Heart right ventricle (tissue), 16 donors: ENCODE results near the gene COG7. TPM values are rescaled to one million over a fixed set of nuclear protein-coding genes. Genes with fewer than 3 reads are reported as not detected.
"Not testable (repeated sequence)": the region's sequence is repeated elsewhere in the genome, so short reads cannot be mapped to it uniquely, and the experiment has no call there.

Experiments
- ATAC-seq, 8 donors: fragments of 200-7000 bp; cut with Tn5 transposase; one replicate each; pipeline ENCODE4 v1.9.1; 2020; ENCODE audit warnings: mild to moderate bottlenecking in 8 of 8, moderate library complexity in 8 of 8, moderate number of reproducible peaks in 1 of 8
- DNase-seq, 2 donors: peaks; one replicate each; pipeline ENCODE4 v3.0.0-alpha.2; 2020
- H3K27ac ChIP-seq, 10 donors: fragments of 200-600 bp; sonication (generic) in 2 of 10; one replicate each; pipeline versions ENCODE4 v1.5.0 to v1.8.0; 2020 to 2022; ENCODE audit warnings: mild to moderate bottlenecking in 3 of 10
- H3K27me3 ChIP-seq, 7 donors: fragments of 200-600 bp; one replicate each; pipeline ENCODE4 v1.8.0; 2021 to 2022; ENCODE audit warnings: mild to moderate bottlenecking in 2 of 7
- H3K36me3 ChIP-seq, 9 donors: fragments of 200-600 bp; sonication (generic) in 1 of 9; one replicate each; pipeline versions ENCODE4 v1.5.0 to v1.8.0; 2020 to 2022; ENCODE audit warnings: mild to moderate bottlenecking in 2 of 9
- H3K4me1 ChIP-seq, 9 donors: fragments of 200-600 bp; sonication (generic) in 1 of 9; one replicate each; pipeline versions ENCODE4 v1.5.0 to v1.8.0; 2020 to 2022; ENCODE audit warnings: mild to moderate bottlenecking in 4 of 9
- H3K4me3 ChIP-seq, 10 donors: fragments of 200-600 bp; sonication (generic) in 2 of 10; one replicate each; pipeline versions ENCODE4 v1.5.0 to v1.8.0; 2020 to 2022; ENCODE audit warnings: mild to moderate bottlenecking in 7 of 10, moderate library complexity in 2 of 10
- H3K9me3 ChIP-seq, 11 donors: fragments of 200-600 bp in 10 of 11; sonication (generic) in 2 of 11; one replicate each; pipeline versions ENCODE4 v1.5.0 to v1.8.0; 2013 to 2022; ENCODE audit warnings: mild to moderate bottlenecking in 2 of 11, control low read depth in 1 of 11, moderate library complexity in 1 of 11
- WGBS, 2 donors: extraction: QIAGEN DNeasy Blood & Tissue Kit; methylation state at CpG; one replicate each; pipeline ENCODE4 v1.1.7; 2013; ENCODE audit warnings: inconsistent platforms in 1 of 2; 5-methylcytosine and 5-hydroxymethylcytosine counted together
- intact Hi-C, 10 donors: fragments of 100-400 bp; cut with DNase I; formaldehyde crosslinking; loops; one replicate each; pipeline versions ENCODE4 v1.11.1 to v1.14.2; 2022
- polyA plus RNA-seq, 2 donors: library from polyadenylated mRNA; stranded (reverse); fragments of 200-250 nt; gene quantifications; one replicate each; pipeline ENCODE4 v1.2.3, GENCODE V29; 2013
- total RNA-seq, 10 donors: library from RNA; stranded (reverse); fragmentation: NEBNext Ultra II Directional in 3 of 10; extraction: Animal tissue kit (Norgen Biotek cat#: 25700) in 3 of 10; gene quantifications; one replicate each; pipeline versions ENCODE4 v1.2.1 to v1.2.4, GENCODE V29; 2021 to 2023
- TF ChIP-seq, protein P1 (sequence below), 9 donors: fragments of 200-600 bp; sonication (generic) in 2 of 9; IDR thresholded peaks; one replicate each; pipeline versions ENCODE4 v1.5.0 to v1.8.0; 2021 to 2022; ENCODE audit warnings: antibody characterized with exemption in 9 of 9, mild to moderate bottlenecking in 5 of 9, moderate library complexity in 1 of 9
- donor health status: Arrhythmogenic right ventricular cardiomyopathy.
- donor health status: ischemic (EF 13 %, LVEDD 7.1; RV severe dilation, severe dysfunction).
- donor health status: healthy with polysubstance abuse.
- donor health status: DM: no; HTN: yes; CAD: no.
- donor health status: DM: no; HTN: no; CAD: no.
- donor health status: ischemic (EF 25% LVEDD 6.9; RV normal size, moderate dysfunction).
- donor health status: ischemic (EF 25% LVEDD 5.7; RV mildly dilated, moderate dysfunction).
- donor health status: healthy.
- donor health status: DM: yes; HTN: yes; CAD: no.
- donor health status: Ischemic cardiomyopathy.
- donor health status: ischemic (EF 35%, LVEDD 5.7; RV mildly dilated, moderate dysfunction).
- donor health status: nonischemic (EF 11% LVEDD 7.7; RV severe dilation, severe dysfunction).
- donor health status: DM: yes; HTN: yes; CAD: no.
- donor health status: PGD.
- donor health status: ischemic (EF 29% LVEDD 5.4; RV normal size, mild dysfunction).
- donor health status: nonischemic (EF 23%, LVEDD 6.1; RV moderate dilation, normal function).

COG7 gene
- total and polyA plus RNA-seq, 12 donors, result 10.9 to 28.1 (median 12.9) TPM

- peaks cover 3 to 30% (median 18%) of the 10 kb centered on the region in 9 donors for H3K4me1 ChIP-seq
- H3K9me3 ChIP-seq, result no peaks in the 10 kb centered on the region
- H3K36me3 ChIP-seq, result peaks cover 0 to 60% (median 15%) of the 10 kb centered on the region in 9 donors
- TF ChIP-seq, protein P1, sequence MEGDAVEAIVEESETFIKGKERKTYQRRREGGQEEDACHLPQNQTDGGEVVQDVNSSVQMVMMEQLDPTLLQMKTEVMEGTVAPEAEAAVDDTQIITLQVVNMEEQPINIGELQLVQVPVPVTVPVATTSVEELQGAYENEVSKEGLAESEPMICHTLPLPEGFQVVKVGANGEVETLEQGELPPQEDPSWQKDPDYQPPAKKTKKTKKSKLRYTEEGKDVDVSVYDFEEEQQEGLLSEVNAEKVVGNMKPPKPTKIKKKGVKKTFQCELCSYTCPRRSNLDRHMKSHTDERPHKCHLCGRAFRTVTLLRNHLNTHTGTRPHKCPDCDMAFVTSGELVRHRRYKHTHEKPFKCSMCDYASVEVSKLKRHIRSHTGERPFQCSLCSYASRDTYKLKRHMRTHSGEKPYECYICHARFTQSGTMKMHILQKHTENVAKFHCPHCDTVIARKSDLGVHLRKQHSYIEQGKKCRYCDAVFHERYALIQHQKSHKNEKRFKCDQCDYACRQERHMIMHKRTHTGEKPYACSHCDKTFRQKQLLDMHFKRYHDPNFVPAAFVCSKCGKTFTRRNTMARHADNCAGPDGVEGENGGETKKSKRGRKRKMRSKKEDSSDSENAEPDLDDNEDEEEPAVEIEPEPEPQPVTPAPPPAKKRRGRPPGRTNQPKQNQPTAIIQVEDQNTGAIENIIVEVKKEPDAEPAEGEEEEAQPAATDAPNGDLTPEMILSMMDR (IDR thresholded peaks at IDR 0.05), result no peak
- ATAC-seq (peak in 4 of 8 donors; percentile 20 to 63 (median 44)), DNase-seq (no peak)
- 32 to 72% methylated on average over 1 of the region's 1 CpG for WGBS, 2 donors
- H3K4me3 ChIP-seq, result no peak overlapping the region
- intact Hi-C loops, result loop anchor here in 1 of 10 donors (10.0 kb wide), 1 partner anchor 61 kb away; no protein-coding TSS in a partner anchor
- no peaks in the 10 kb centered on the region for H3K27me3 ChIP-seq
- peak overlapping the region in 7 of 10 donors; percentile 16 to 65 (median 40) for H3K27ac ChIP-seq
Observed at GRCh38 chr16:23464196-23464595, 11.2 kb upstream of the COG7 start.

DNA sequence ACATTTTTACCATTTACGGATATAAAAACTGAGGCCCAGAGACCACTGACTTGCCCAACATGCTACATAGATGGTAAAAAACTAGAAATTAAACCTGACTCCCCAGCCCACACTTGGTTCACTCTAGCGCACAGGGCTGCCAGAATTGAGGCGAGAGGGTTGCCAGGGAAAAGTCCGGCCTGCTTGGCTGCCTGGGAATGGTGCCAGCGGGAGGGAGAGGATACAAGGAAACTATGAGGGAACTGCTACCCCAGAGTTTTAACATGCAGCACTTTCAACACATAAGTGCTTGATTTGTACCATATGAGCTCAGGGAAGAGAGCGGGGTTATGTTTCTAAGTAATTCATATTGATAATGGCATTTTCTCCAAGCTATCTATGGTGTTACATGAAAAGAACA is 10.0 kb upstream of the COG7 start:
- ATAC-seq (peak; percentile 69 to 91 (median 82)), DNase-seq (peak; percentile 82 to 84)
- H3K9me3 ChIP-seq, H3K27me3 ChIP-seq, H3K4me3 ChIP-seq: not testable (repeated sequence)
- Histone ChIP-seq H3K36me3 (peaks cover 0 to 48% (median 12%) of the 10 kb centered on the region in 9 donors), H3K27ac (peak overlapping the region in 5 of 10 donors; percentile 11 to 65 (median 40)), H3K4me1 (peaks cover 3 to 30% (median 18%) of the 10 kb centered on the region in 9 donors)
- intact Hi-C loops, result loop anchor here in 1 of 10 donors (10.0 kb wide), 1 partner anchor 62 kb away; no protein-coding TSS in a partner anchor
- 13 to 21% methylated on average over 5 of the region's 6 CpGs for WGBS, 2 donors

DNA sequence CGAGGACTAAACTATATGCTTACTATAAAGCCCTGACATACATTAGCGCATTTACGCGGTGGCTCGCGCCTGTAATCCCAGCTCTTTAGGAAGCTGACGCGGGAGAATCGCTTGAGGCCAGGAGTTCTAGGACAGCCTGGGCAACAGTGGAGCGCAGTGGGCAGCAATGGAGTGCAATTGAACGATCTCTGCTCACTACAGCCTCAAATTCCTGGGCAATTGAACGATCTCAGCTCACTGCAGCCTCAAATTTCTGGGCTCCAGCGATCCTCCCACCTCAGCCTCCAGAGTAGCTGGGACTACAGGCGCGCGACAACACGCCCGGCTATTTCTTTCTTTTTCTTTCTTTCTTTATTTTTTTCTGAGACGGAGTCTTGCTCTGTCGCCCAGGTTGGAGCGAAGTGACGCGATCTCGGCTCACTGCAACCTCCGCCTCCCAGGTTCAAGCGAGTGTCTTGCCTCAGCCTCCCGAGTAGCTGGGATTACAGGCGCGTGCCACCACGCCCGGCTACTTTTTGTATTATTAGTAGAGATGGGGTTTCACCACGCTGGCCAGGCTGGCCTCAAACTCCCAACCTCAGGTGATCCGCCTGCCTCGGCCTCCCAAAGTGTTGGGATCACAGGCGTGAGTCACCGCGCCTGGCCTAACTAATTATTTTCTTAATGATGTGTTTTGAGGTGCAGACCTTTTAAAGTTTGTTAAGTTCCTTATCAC is 506 bp upstream of the COG7 start:
- intact Hi-C loops, result loop anchor here in 3 of 10 donors (5.0 to 10.0 kb wide), 2 partner anchors 51 to 54 kb away; no protein-coding TSS in a partner anchor

GRCh38 chr16:23452221-23452571 is 793 bp downstream of the COG7 start:
- Histone ChIP-seq H3K36me3 (peaks cover 0 to 27% (median 0%) of the 10 kb centered on the region in 9 donors), H3K27ac (peak overlapping the region in 8 of 10 donors; percentile 77 to 93 (median 90)), H3K4me1 (peaks cover 0 to 43% (median 19%) of the 10 kb centered on the region in 9 donors), H3K27me3 (no peaks in the 10 kb centered on the region), H3K4me3 (peak overlapping the region; percentile 77 to 100 (median 84)), H3K9me3 (no peaks in the 10 kb centered on the region)
- ATAC-seq (peak in 1 of 8 donors; percentile 36), DNase-seq (no peak)
- WGBS, 2 donors, result 4 to 5% methylated on average over 10 of the region's 10 CpGs
- intact Hi-C loops, result loop anchor here in 3 of 10 donors (5.0 to 10.0 kb wide), 2 partner anchors 53 to 55 kb away; no protein-coding TSS in a partner anchor
- TF ChIP-seq, protein P1 (IDR thresholded peaks at IDR 0.05), result no peak

More for the DNA sequence above, 506 bp upstream of the COG7 start:
- Histone ChIP-seq H3K9me3 (no peaks in the 10 kb centered on the region), H3K4me3 (peak overlapping the region; percentile 77 to 100 (median 84)), H3K27ac (peak overlapping the region in 5 of 10 donors; percentile 55 to 91 (median 91)), H3K4me1 (peaks cover 0 to 42% (median 19%) of the 10 kb centered on the region in 9 donors), H3K27me3 (no peaks in the 10 kb centered on the region), H3K36me3 (peaks cover 0 to 26% (median 0%) of the 10 kb centered on the region in 9 donors)
- ATAC-seq, result peak in 3 of 8 donors; percentile 4 to 15 (median 7)
- WGBS, 2 donors, result 52 to 54% methylated on average over 37 of the region's 37 CpGs
- TF ChIP-seq, protein P1 (IDR thresholded peaks at IDR 0.05), result no peak
- no peak for DNase-seq
